LNCaP clone FGC (cell line): Measurements from ENCODE around the gene NGEF.

Experiments
- DNase-seq: peaks from one replicate; pipeline ENCODE4 v3.0.0-alpha.2; 2011; ENCODE audit warnings: low read depth
- H3K4me3 ChIP-seq: 2 replicates; pipeline ENCODE4 v1.5.1; 2011; ENCODE audit warnings: mild to moderate bottlenecking, low read depth, low read length, control low read depth
- TF ChIP-seq, protein P1 (sequence below): IDR thresholded peaks from 2 replicates; pipeline ENCODE4 v1.5.1; 2012; ENCODE audit warnings: mild to moderate bottlenecking; ENCODE audit not compliant: control insufficient read depth, insufficient read depth; ENCODE audit errors: extremely low read depth

The NGEF gene

DNA sequence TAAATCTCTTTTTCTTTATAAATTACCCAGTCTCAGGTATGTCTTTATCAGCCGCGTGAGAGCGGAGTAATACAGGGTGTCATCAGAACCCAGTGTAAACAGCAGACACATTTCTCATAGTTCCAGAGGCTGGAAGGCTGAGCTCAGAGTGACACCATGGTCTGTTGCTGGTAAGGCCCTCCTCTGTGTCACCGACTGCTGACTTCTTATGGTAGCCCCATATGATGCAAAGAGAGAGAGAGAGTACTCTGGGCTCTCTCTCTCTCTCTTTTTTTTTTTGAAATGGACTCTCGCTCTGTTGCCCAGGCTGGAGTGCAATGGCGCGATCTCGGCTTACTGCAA, 83.0 kb downstream of the NGEF start:
- TF ChIP-seq, protein P1, sequence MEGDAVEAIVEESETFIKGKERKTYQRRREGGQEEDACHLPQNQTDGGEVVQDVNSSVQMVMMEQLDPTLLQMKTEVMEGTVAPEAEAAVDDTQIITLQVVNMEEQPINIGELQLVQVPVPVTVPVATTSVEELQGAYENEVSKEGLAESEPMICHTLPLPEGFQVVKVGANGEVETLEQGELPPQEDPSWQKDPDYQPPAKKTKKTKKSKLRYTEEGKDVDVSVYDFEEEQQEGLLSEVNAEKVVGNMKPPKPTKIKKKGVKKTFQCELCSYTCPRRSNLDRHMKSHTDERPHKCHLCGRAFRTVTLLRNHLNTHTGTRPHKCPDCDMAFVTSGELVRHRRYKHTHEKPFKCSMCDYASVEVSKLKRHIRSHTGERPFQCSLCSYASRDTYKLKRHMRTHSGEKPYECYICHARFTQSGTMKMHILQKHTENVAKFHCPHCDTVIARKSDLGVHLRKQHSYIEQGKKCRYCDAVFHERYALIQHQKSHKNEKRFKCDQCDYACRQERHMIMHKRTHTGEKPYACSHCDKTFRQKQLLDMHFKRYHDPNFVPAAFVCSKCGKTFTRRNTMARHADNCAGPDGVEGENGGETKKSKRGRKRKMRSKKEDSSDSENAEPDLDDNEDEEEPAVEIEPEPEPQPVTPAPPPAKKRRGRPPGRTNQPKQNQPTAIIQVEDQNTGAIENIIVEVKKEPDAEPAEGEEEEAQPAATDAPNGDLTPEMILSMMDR, result no peak
- no peak for DNase-seq
- no peak overlapping the region for H3K4me3 ChIP-seq

DNA sequence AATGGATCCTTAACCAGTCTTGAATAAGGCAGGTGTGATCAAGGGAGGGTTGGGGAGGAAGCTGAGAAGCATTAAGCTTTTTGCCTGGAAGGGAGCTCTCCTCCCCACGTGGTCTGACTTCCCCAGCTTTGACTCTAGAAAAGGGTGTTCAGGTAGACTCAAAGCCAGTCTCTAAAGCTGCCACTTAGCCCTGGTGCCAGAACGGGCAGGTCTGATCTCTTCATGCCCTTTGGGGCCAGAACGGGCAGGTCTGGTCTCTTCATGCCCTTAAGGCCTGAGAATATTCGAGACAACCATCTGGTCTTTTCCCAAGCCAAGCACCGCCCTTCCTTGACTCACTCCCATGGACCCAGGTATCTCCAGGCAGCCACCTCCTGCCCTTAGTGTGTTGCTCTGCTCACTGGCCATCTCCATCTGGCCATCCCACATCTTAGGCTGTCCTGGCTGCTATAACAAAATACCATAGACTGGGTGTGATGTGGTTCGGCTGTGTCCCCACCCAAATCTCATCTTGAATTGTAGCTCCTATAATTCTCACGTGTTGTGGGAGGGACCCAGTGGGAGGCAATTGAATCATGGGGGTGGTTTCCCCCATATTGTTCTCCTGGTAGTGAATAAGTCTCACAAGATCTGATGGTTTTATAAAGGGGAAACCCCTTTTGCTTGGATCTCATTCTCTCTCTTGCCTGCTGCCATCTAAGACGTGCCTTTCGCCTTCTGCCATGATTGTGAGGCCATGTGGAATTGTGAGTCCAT, 83.6 kb downstream of the NGEF start:
- TF ChIP-seq, protein P1, result no peak
- H3K4me3 ChIP-seq, result no peak overlapping the region
- no peak for DNase-seq

DNA sequence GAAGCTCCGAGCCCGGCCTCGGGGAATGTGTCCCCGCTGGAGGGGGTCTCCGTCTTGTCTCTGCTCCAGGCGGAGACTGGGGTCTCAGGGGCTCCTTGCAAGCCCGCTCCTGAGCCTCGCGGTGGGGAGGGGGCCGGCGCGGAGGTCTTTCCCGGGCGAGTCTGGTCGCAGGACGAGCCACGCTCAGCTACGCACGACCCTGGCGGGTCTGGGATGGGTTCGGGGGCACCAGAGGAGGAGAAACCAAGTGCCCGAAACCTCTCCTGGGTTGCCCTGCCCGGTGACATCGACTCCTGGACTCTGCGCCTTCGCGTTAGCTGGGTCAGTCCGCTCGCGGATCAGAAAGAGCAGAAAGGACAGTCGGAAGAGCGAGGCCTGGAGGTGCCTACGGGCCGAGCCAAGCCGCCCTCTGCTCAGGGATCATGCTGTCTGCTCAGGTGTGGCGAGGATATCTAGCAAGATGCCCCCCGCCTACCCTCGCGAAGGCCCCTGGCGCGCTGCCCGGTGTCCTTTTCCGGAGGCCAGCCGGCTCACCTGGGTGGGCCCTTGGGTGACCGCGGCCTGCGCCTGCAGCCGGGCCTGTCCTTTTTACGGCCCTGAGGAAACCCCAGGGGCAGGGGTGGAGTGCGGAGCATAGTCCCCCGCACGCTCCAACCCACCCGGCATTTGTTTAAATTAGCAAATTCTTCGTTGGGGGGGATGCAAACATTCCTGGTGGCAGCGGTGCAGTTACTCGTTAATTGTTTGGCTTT, 84.3 kb downstream of the NGEF start:
- TF ChIP-seq, protein P1, result no peak
- H3K4me3 ChIP-seq, result no peak overlapping the region

DNA sequence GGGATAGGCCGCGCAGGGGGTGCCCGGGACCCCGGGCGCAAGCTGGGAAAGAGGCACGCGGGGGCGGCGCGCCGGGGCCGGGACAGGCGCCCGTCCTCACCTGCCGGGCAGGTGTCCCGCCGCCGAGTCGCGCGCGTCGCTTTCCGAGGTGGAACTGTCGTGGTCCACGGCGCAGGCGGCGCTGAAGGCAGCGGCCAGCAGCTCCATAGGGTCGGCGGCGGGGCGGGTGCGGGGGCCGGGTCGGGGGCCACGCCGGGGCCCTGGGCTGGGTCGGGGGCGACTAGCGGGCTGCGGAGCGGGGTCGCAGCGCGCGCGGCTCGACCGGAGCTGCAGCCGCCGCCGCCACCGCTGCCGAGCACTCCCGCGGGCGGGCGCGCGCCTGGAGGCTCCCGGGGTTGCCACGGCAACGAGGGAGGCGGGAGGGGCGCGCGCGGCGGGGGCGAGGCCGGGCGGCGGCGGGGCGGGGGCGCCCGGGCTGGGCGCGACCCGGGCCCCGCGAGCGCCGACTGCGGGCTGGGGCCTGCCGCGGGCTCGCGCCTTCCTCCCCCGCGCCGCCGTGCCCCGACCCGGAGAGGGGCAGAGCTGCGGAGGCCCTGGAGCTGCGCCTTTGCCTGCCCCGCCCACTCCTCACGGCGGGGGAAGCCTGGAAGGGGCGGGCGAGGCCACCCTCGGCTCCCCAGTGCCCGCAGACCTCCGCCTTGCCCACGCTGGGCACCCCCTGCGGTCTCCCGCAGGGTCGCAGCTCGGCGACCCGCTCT, 85.1 kb downstream of the NGEF start:
- TF ChIP-seq, protein P1, result no peak
- H3K4me3 ChIP-seq, result no peak overlapping the region
- DNase-seq, result no peak

More for the DNA sequence above, 84.3 kb downstream of the NGEF start:
- DNase-seq, result no peak

DNA sequence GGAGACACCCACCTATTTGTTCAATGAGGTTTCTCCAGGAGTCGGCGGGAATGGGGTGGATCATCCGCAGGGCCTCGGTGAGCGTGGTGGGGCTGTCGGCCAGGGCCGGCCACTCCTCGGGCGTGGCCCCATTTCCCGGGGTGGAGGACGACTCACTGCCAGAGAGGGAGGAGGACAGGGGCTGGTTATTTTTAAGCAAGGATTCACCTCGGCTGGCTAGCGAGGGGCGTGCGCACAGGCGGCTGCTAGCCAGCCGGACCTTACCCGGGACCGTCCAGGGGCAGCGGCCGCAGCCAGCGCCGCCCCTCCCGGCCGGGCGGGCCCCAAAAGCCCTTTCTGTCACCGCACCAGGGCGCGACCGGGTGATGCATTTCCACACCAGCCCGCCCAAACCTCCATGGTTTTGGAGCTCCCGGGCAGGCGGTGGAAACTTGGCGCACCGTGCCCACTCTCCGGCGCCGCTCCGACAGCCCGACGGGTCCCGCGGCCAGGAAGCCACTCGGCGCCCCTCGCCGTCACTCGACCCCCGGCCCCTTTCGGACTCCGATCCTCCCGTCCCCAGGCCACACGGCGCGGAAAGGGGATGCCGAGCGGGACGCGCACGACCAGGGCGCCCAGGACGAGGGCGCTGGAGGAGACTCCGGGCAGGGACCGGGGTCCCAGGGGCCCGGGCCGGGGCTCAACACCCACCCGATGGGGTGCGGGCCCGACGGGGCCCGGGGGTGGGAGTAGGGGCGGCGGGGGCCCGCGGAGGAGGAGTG, 85.8 kb downstream of the NGEF start:
- no peak for DNase-seq
- TF ChIP-seq, protein P1, result no peak
- H3K4me3 ChIP-seq, result no peak overlapping the region

DNA sequence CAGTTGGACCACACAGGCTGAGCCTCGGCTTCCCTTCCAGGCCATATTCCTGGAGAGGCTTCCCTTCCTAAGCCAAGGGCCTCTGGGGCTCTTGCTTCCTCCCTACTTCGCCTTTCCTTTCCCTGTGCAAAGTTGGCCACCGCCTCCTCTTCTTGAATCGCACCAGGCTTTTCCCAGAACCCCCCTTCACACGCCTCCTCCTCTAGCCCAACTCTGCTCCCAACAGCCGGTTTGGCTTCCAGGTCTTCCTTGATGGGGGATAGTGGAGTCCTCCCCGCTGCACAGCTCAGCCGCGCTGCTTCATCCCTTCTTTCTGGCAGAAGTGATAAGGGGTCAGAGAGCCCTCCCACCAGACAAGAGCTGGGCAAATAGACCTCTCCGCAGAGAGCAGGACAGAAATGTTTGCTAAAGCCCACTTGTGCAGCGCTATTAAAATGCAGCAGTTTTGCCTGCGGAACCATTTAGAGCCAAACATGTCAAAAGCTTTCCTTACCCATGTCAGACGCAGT, 86.6 kb downstream of the NGEF start:
- no peak overlapping the region for H3K4me3 ChIP-seq
- TF ChIP-seq, protein P1, result no peak
- no peak for DNase-seq
